Activated naive CD8-positive, alpha-beta T cell treated with anti-CD3 and anti-CD28 coated beads, Interleukin-2, amount 50 U/mL, for 24 hours (primary cell): Measurements from ENCODE around the gene MYO3B.

Experiments
- ATAC-seq: fragments of 150-1000 bp; cut with Tn5 transposase; one replicate; pipeline ENCODE4 v1.10.0; 2021
- DNase-seq: peaks from one replicate; pipeline ENCODE4 v3.0.0; 2021
- H3K27ac Mint-ChIP-seq: one replicate; pipeline ENCODE4 v1.8.0; 2021; ENCODE audit warnings: mild to moderate bottlenecking, mixed read lengths
- H3K27me3 Mint-ChIP-seq: one replicate; pipeline ENCODE4 v1.8.0; 2021; ENCODE audit warnings: mixed read lengths
- H3K36me3 Mint-ChIP-seq: one replicate; pipeline ENCODE4 v1.8.0; 2021; ENCODE audit warnings: low read depth, mixed read lengths
- H3K4me1 Mint-ChIP-seq: one replicate; pipeline ENCODE4 v1.8.0; 2021; ENCODE audit warnings: mixed read lengths
- H3K4me3 Mint-ChIP-seq: one replicate; pipeline ENCODE4 v1.8.0; 2021; ENCODE audit warnings: mild to moderate bottlenecking, moderate library complexity, mixed read lengths
- H3K9me3 Mint-ChIP-seq: one replicate; pipeline ENCODE4 v1.8.0; 2021; ENCODE audit warnings: mixed read lengths

MYO3B gene

DNA sequence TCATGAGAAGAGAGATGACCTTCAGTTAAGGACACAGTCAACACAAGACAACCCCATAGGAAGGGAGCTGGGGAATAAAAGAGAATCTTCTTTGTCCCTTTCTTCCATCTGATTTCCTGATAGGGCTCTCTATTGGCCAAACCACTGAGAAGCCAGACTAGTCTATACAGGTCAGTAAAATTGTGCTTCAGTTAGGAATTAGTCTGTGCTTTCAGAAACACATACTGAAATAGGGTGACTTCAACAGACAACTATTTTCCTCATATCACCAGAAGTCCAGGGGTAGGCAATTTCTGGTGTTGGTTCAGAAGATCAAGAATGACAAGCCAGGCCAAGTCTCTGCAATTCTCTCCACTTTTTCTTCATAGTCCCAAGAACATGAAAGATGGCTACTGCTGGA lies 385.5 kb downstream of the MYO3B start:
- ATAC-seq = no peak
- no peaks in the 10 kb centered on the region for H3K36me3 Mint-ChIP-seq

DNA sequence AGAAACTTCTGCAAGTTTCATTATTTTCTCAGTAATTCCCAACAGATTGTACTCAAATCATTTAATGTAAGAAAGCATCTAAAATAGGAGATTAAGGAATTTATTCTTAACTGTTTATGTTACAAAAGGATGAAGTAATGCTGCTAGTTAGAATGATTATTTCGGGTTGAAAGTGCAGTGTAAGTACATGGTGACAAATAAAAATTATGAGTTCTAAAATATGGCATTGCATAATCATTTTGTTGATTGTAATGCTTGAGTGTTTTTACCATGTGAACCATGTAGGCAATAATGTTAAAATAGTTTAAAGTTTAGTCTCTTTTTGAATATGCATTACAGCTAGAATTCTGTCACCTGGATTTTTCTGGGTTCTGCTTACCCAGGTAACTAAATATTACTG lies 388.2 kb downstream of the MYO3B start:
- DNase-seq = no peak
- no peak for ATAC-seq
- no peaks in the 10 kb centered on the region for H3K4me1 Mint-ChIP-seq
- no peak overlapping the region for H3K27ac Mint-ChIP-seq
- H3K4me3 Mint-ChIP-seq = no peak overlapping the region
- peaks cover 9% of the 10 kb centered on the region for H3K27me3 Mint-ChIP-seq
- H3K9me3 Mint-ChIP-seq = no peaks in the 10 kb centered on the region
- H3K36me3 Mint-ChIP-seq = no peaks in the 10 kb centered on the region

More for the DNA sequence above, 385.5 kb downstream of the MYO3B start:
- Mint-ChIP-seq H3K27me3 (peaks cover 9% of the 10 kb centered on the region), H3K27ac (no peak overlapping the region), H3K4me1 (no peaks in the 10 kb centered on the region), H3K9me3 (no peaks in the 10 kb centered on the region), H3K4me3 (no peak overlapping the region)
- DNase-seq = no peak

DNA sequence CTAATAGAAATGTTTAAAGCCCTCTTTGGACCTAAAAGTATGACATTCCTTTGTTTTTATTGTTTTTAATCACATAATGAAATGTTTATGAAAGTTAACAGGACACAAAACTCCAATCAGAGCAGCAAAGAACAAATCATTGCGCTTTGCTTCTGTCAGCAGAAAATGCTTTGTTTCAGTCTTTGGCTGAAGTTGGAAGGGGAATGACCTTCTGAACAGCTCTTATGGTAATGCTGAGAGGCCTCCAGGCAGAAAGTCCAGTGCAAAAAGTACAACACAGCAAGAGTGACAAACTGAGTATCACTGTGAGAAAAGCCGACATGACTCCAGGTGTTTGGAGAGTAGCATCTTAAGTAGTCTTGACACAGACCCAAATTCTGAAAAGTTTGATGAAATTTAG lies 389.5 kb downstream of the MYO3B start:
- Mint-ChIP-seq H3K9me3 (no peaks in the 10 kb centered on the region), H3K36me3 (no peaks in the 10 kb centered on the region), H3K27me3 (peaks cover 13% of the 10 kb centered on the region), H3K4me3 (no peak overlapping the region), H3K4me1 (no peaks in the 10 kb centered on the region), H3K27ac (no peak overlapping the region)
- no peak for DNase-seq
- ATAC-seq = no peak

DNA sequence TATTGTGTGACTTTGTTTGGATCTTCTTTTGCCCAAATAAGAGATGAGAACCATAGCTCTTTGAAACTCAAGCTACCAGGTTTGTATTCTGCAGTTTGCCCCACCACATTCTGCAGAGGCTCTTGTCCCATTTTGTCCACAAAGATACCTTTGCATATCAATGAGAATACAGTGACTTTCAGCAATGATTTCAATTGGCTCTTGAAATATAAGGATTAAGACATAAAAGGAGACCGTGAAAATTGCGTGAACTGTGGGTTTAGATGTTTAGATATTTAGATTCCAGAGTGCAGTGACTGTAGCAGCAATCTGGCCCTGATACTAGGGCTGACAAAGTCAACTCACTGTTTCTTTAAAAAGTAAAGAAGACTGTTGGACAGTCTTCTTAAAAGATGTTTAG lies 390.6 kb downstream of the MYO3B start:
- Mint-ChIP-seq H3K4me1 (no peaks in the 10 kb centered on the region), H3K9me3 (no peaks in the 10 kb centered on the region), H3K4me3 (no peak overlapping the region), H3K27ac (no peak overlapping the region), H3K27me3 (peaks cover 15% of the 10 kb centered on the region), H3K36me3 (no peaks in the 10 kb centered on the region)
- DNase-seq (no peak), ATAC-seq (no peak)

DNA sequence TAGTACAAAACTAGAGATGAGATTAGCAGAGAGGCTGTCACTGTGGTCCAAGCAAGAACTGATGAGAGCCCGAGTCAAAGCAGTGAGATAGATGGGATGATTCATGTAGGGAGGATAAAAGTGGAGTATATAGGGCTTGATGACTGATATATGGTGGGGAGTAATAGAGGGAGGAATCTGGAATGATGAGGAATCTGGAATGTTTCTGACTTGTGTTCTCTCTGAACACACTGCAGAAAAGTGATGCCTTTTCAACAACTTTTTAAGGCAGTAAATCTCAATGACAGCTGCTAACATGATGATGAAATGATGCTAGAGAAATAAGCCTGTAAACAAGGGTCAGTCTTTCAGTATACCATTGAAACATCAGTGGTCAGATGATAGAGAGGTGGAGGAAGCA lies 393.7 kb downstream of the MYO3B start:
- no peak for DNase-seq
- Mint-ChIP-seq H3K36me3 (no peaks in the 10 kb centered on the region), H3K27me3 (peaks cover 15% of the 10 kb centered on the region), H3K4me1 (no peaks in the 10 kb centered on the region), H3K4me3 (no peak overlapping the region), H3K27ac (no peak overlapping the region), H3K9me3 (no peaks in the 10 kb centered on the region)
- no peak for ATAC-seq

DNA sequence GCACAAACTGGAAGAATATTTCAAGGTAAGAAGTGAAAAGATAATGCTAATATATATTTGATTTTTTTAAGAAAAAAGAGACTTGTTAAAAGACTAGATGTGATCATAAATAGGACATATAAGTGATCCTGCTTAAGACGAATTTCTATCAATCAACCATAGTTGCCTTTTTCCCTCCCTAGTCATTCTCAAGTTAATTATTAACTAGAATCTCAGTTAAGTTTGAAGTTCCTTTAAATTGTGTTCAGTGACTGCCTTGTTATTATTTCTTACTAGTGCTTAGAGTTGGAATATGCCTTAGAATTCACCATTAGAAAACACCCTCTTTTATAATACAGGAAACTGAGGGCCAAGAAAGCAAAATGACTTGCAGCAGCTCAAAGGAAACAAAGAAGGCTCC lies 395.7 kb downstream of the MYO3B start:
- no peak for DNase-seq
- H3K4me1 Mint-ChIP-seq = no peaks in the 10 kb centered on the region
- peaks cover 15% of the 10 kb centered on the region for H3K27me3 Mint-ChIP-seq
- H3K36me3 Mint-ChIP-seq = no peaks in the 10 kb centered on the region
- no peak overlapping the region for H3K27ac Mint-ChIP-seq
- ATAC-seq = no peak
- no peak overlapping the region for H3K4me3 Mint-ChIP-seq
- no peaks in the 10 kb centered on the region for H3K9me3 Mint-ChIP-seq

DNA sequence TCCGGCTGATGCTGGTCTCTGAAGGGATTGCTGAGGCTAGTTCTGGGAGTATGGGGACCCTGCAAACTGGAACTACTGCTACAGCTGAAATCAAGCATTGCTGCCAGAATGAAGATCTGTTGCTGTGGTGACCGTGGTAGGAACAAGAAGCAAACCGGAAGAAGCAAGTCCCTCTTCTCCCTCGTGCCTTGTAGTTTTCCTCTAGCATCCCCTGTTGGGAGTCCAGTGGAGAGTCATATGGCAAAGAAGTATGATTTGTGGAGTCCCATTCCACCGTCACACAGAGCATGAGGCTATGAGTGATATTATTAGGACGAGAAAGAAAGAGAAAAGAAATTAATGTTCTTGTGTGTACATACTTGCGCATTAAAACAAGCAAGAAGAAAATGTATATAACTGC lies 398.3 kb downstream of the MYO3B start:
- Mint-ChIP-seq H3K27me3 (peaks cover 7% of the 10 kb centered on the region), H3K4me3 (no peak overlapping the region), H3K27ac (no peak overlapping the region), H3K9me3 (no peaks in the 10 kb centered on the region), H3K4me1 (no peaks in the 10 kb centered on the region), H3K36me3 (no peaks in the 10 kb centered on the region)
- ATAC-seq (no peak), DNase-seq (no peak)

DNA sequence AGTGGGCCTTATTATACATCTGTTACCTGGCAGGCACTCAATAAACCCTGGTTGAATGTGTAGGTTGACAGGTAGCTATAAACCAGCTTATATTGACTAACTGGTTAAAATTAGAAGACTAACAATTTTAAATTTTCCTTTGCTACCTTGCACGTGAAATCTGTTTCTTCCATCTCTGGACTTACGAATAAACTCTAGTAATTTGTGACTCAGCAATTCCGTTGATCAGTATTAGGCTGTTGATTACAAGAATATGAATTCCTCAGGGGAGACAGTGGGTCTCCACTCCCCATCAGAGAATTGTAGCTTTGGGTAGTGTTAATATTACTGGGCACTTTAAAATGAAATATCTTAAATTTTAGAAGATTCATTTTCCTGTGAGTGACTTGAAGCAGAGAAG lies 399.4 kb downstream of the MYO3B start:
- no peaks in the 10 kb centered on the region for H3K36me3 Mint-ChIP-seq
- H3K27me3 Mint-ChIP-seq = peaks cover 2% of the 10 kb centered on the region
- ATAC-seq (no peak), DNase-seq (no peak)
- no peaks in the 10 kb centered on the region for H3K4me1 Mint-ChIP-seq
- H3K9me3 Mint-ChIP-seq = no peaks in the 10 kb centered on the region
- H3K27ac Mint-ChIP-seq = no peak overlapping the region
- no peak overlapping the region for H3K4me3 Mint-ChIP-seq

DNA sequence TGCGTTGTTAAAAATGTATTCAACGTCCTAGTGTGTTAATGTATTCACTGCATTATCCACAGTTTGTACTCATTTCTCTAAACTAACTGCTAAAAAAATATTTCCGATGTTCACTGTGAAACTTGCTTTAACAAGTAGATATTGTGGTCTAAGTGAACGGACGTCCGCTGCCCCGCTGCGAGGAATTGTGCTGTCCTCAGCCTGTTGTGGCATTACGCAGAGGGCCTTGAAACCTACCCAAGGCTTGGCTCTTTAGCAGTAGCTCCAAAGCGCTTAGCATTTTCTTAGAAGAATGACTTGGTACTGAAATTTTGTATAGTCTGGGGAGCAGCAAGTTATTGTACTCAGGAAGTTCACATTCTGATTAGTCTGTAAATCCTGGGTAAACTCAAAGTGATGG lies 400.7 kb downstream of the MYO3B start:
- no peak for DNase-seq
- H3K27ac Mint-ChIP-seq = no peak overlapping the region
- H3K9me3 Mint-ChIP-seq = no peaks in the 10 kb centered on the region
- H3K27me3 Mint-ChIP-seq = no peaks in the 10 kb centered on the region
- no peak for ATAC-seq
- H3K36me3 Mint-ChIP-seq = no peaks in the 10 kb centered on the region
- no peak overlapping the region for H3K4me3 Mint-ChIP-seq
- H3K4me1 Mint-ChIP-seq = no peaks in the 10 kb centered on the region

DNA sequence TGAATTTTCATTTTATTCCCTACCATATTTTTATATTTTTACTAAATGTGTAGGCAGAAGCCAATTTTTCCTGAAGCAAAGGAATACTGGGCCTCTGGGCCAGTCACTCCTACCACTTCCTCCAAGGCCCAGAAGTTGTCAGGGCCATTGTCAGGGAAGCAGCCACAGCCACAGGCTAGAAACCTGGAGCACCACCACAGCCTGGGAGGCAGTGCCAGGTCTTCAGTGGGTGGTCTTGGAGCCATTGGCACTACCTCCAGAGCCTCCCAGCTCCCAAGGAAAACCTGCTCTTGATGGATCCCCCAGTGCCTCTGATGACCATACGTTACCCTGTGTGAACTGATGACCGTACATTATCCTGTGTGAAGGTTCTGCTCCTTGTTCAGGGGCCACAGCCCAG lies 401.6 kb downstream of the MYO3B start:
- no peaks in the 10 kb centered on the region for H3K9me3 Mint-ChIP-seq

DNA sequence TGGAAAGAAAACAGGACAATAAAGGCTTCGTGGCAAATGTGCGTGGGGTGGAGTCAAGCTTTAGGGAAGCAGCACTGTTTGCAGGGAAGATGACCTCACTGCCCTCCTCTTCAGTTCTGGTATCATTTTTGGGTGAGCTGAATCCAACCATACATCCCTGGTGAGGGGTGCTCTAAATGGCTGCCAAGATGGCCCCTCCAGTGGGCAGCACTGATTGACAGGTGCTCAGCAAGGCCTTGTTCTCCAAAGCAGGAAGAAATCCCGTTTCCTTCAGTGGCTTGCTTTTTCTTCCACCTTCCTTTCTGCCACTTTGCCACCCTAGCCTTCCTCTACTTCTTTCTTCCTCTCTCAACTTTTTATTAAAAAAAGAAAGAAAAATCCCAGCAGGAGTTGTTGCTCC lies 404.4 kb downstream of the MYO3B start:
- H3K27me3 Mint-ChIP-seq = no peaks in the 10 kb centered on the region
- no peaks in the 10 kb centered on the region for H3K9me3 Mint-ChIP-seq
- ATAC-seq = no peak
- no peak overlapping the region for H3K4me3 Mint-ChIP-seq
- no peak for DNase-seq
- no peak overlapping the region for H3K27ac Mint-ChIP-seq
- no peaks in the 10 kb centered on the region for H3K4me1 Mint-ChIP-seq
- no peaks in the 10 kb centered on the region for H3K36me3 Mint-ChIP-seq

More for the DNA sequence above, 401.6 kb downstream of the MYO3B start:
- Mint-ChIP-seq H3K36me3 (no peaks in the 10 kb centered on the region), H3K27me3 (no peaks in the 10 kb centered on the region), H3K4me1 (no peaks in the 10 kb centered on the region), H3K4me3 (no peak overlapping the region), H3K27ac (no peak overlapping the region)
- DNase-seq (no peak), ATAC-seq (no peak)

DNA sequence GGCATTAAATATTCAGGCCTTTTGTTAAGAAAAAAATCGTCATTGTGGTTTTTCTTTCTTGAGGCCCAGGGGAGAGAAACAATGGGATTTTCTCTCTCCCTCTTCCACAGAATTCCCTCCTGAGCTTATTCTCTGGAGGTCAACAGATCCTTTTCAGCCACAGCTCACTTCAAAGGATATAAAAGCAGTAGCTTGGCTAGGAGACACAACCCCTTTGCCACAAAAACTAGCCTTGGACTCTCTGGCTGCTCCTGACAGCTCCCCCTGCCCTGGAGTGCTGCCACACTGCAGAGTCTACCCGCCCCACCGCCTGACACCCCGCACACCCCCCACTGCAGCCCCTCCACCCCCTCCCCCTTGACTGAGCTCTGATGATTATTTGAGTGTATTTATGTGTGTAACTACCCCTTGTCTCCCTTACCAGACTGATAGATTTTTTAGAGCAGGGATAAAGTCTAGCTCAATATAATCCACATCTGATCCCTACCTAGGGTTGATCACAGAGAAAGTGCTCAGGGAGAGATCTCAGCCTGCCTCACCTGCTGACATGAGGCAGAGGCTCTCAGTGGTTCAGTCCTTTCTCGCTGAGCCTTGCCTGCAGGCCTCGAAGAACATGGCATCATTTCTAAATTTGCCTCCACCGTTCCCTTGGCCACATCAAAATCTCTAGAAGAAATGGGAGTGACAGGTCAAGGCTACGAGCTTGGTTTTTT lies 405.0 kb downstream of the MYO3B start:
- Mint-ChIP-seq H3K27ac (no peak overlapping the region), H3K36me3 (no peaks in the 10 kb centered on the region), H3K9me3 (no peaks in the 10 kb centered on the region), H3K4me3 (no peak overlapping the region), H3K4me1 (no peaks in the 10 kb centered on the region), H3K27me3 (no peaks in the 10 kb centered on the region)
- DNase-seq (no peak), ATAC-seq (no peak)

DNA sequence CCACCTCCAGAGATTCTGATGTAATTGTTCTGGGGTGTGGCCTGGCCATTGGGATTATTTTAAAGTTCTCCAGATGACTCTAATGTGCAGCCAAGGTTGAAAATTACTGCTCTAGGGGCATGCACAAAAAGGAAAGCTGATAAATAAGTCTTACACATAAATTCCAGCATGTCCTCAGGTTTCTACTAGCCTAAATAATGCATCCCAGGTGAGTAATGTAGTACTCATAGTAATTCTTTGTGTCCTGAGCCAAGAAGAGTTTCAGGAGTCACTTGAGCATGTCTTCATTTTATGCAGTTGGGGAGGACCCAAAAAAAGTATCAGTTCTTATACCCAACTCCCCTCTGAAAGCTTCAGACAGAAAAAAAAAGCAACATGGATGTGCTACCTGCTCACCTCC lies 407.1 kb downstream of the MYO3B start:
- DNase-seq (no peak), ATAC-seq (no peak)
- H3K9me3 Mint-ChIP-seq = no peaks in the 10 kb centered on the region
- no peak overlapping the region for H3K27ac Mint-ChIP-seq
- H3K4me3 Mint-ChIP-seq = no peak overlapping the region
- H3K27me3 Mint-ChIP-seq = no peaks in the 10 kb centered on the region
- no peaks in the 10 kb centered on the region for H3K36me3 Mint-ChIP-seq
- no peaks in the 10 kb centered on the region for H3K4me1 Mint-ChIP-seq

DNA sequence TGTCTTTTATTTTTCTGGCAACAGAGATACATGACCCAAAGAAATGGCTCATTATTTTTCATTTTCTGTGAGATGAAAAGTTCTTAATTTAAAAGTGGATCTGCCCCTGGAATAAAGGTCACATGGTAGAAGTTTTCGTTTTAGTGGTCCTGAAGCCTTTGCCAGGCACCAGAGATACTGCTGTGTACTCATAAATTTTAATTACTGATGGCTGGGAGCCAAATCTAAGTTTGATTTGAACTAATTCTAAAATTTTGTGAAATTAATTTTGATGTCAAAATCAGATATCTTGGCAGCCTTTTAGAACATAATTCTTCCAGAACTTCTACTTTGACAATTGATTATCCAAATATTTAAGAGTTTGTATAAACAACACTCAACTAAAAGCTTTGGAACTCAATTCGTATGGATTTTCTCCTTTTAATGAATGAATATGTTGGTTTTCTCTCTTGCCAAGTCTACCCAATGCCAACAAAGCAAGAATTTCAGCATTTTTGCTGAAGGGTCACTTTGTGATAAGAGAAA lies 408.7 kb downstream of the MYO3B start:
- no peaks in the 10 kb centered on the region for H3K27me3 Mint-ChIP-seq
- no peaks in the 10 kb centered on the region for H3K4me1 Mint-ChIP-seq
- ATAC-seq = no peak

DNA sequence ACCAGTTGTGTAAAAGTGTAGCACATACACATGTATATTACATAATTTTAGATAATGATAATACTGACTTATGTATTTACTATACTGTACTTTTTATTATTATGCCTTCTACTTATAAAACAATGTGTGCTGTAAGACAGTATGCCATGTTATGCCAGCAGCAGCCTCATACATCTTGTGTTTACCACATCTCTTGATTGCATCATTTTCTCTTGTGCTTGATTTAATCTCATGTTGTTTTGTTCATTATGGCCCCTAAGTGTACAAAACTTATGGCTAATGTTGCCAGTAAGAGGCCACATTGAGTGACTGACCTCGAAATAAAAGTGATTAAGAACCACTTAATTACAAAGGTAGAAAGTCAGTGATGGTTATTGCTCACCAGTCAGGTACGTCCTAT lies 409.2 kb downstream of the MYO3B start:
- Mint-ChIP-seq H3K36me3 (no peaks in the 10 kb centered on the region), H3K4me3 (no peak overlapping the region), H3K27ac (no peak overlapping the region), H3K4me1 (no peaks in the 10 kb centered on the region), H3K9me3 (no peaks in the 10 kb centered on the region), H3K27me3 (no peaks in the 10 kb centered on the region)
- no peak for ATAC-seq
- DNase-seq = no peak

More for the DNA sequence above, 408.7 kb downstream of the MYO3B start:
- Mint-ChIP-seq H3K27ac (no peak overlapping the region), H3K9me3 (no peaks in the 10 kb centered on the region), H3K36me3 (no peaks in the 10 kb centered on the region), H3K4me3 (no peak overlapping the region)
- DNase-seq = no peak

DNA sequence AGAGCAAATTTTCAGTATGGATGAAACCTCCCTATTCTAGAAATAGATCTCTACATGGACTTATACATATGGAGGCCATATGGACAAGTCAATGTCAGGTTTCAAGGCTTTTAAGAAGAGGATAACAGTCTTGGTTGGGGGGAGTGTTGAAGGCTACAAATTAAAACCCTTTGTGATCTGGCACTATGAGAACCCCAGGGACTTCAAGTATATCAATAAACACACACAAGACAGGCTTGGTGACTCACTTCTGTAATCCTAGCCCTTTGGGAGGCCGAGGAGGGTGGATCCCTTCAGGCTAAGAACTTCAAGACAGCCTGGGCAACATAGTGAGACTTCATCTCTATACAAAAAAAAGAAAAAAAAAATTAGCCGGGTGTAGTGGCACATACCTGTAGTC lies 410.0 kb downstream of the MYO3B start:
- no peak for ATAC-seq
- Mint-ChIP-seq H3K27me3 (no peaks in the 10 kb centered on the region), H3K36me3 (no peaks in the 10 kb centered on the region), H3K4me3 (no peak overlapping the region), H3K27ac (no peak overlapping the region), H3K9me3 (no peaks in the 10 kb centered on the region), H3K4me1 (no peaks in the 10 kb centered on the region)
- DNase-seq = no peak
